Endothelial cell of umbilical vein (primary cell): ENCODE data around the gene XYLB. TPM values are rescaled to one million over a fixed set of nuclear protein-coding genes. Genes with fewer than 3 reads are reported as not detected.

ENCODE experiments used
- BruUV-seq: library from RNA; stranded (reverse); fragments of 400-500 nt; replicated peaks from 2 replicates; lab custom pipeline; 2021; lab: Mats Ljungman, UMichigan
- CTCF ChIA-PET: fragments of 300-600, 350-600 bp; sonication (Branson Sonifier 250); formaldehyde crosslinking; loops from one replicate; lab custom pipeline; 2021; ENCODE audit warnings: antibody characterized with exemption, inconsistent platforms; lab: Charles Lee
- POLR2A ChIA-PET: fragments of 300-600, 350-600 bp; sonication (Branson Sonifier 250); formaldehyde crosslinking; loops from one replicate; lab custom pipeline; 2021; ENCODE audit warnings: antibody characterized with exemption, inconsistent platforms; lab: Charles Lee
- DNase-seq: peaks from one replicate; pipeline ENCODE4 v3.0.0-alpha.2; 2011; ENCODE audit warnings: low read depth, low spot score
- FAIRE-seq: peaks from 2 replicates; lab custom pipeline; 2011; peaks lifted over from hg19 to GRCh38; lab: Jason Lieb, UNC
- H2AFZ ChIP-seq: 2 replicates; pipeline ENCODE4 v1.6.0; 2012; ENCODE audit warnings: low read depth, low read length, control low read depth, inconsistent platforms
- H3K27ac ChIP-seq: 2 replicates; pipeline ENCODE4 v1.5.1; 2011; ENCODE audit warnings: low read depth, mild to moderate bottlenecking, control low read depth, low read length, moderate library complexity; ENCODE audit not compliant: insufficient read depth
- H3K27me3 ChIP-seq, 2 experiments: 2 replicates each; pipeline versions ENCODE4 v1.6.0 to v1.6.1; 2011; ENCODE audit warnings: low read length in 2 of 2, mixed read lengths in 1 of 2; ENCODE audit not compliant: control insufficient read depth in 2 of 2, insufficient read depth in 2 of 2
- H3K36me3 ChIP-seq, 2 experiments: 2 replicates in 1 of 2; 3 replicates in 1 of 2; pipeline ENCODE4 v1.5.1; 2011; ENCODE audit warnings: low read length in 2 of 2, mild to moderate bottlenecking in 1 of 2, moderate library complexity in 1 of 2; ENCODE audit not compliant: control insufficient read depth in 2 of 2, insufficient read depth in 2 of 2; ENCODE audit errors: extremely low read depth in 1 of 2
- H3K4me1 ChIP-seq: 3 replicates; pipeline ENCODE4 v1.5.1; 2011; ENCODE audit warnings: mild to moderate bottlenecking, low read length; ENCODE audit not compliant: control insufficient read depth, insufficient read depth; ENCODE audit errors: extremely low read depth
- H3K4me2 ChIP-seq: 2 replicates; pipeline ENCODE4 v1.6.1; 2011; ENCODE audit warnings: low read length, control low read depth, mixed read lengths; ENCODE audit not compliant: insufficient read depth
- H3K4me3 ChIP-seq, 3 experiments: fragments of 200-600 bp in 1 of 3; sonication (generic), shearing (Covaris generic) in 1 of 3; replicated peaks in 1 of 3; 2 replicates each; pipeline ENCODE4 v1.5.1; 2011 to 2016; ENCODE audit warnings: control low read depth in 3 of 3, low read length in 3 of 3, mild to moderate bottlenecking in 2 of 3, inconsistent platforms in 1 of 3, low read depth in 1 of 3, moderate library complexity in 1 of 3; ENCODE audit not compliant: insufficient read depth in 1 of 3
- H3K79me2 ChIP-seq: 2 replicates; pipeline ENCODE4 v1.6.0; 2012; ENCODE audit warnings: low read length, inconsistent platforms; ENCODE audit not compliant: control insufficient read depth, insufficient read depth
- H3K9ac ChIP-seq: replicated peaks from 2 replicates; pipeline ENCODE3; 2011; ENCODE audit warnings: low read length, control low read depth; ENCODE audit not compliant: insufficient read depth; ENCODE audit errors: extremely low read depth
- H3K9me1 ChIP-seq: replicated peaks from 3 replicates; pipeline ENCODE4 v1.6.0; 2011; ENCODE audit warnings: mild to moderate bottlenecking, low read length; ENCODE audit not compliant: control insufficient read depth, insufficient read depth; ENCODE audit errors: extremely low read depth
- H3K9me3 ChIP-seq: replicated peaks from 2 replicates; pipeline ENCODE4 v1.5.1; 2012; ENCODE audit warnings: low read length, inconsistent platforms; ENCODE audit not compliant: control insufficient read depth, insufficient read depth
- H4K20me1 ChIP-seq: replicated peaks from 2 replicates; pipeline ENCODE3; 2011; ENCODE audit warnings: mild to moderate bottlenecking, low read length; ENCODE audit not compliant: control insufficient read depth, insufficient read depth; ENCODE audit errors: extremely low read depth
- CTCF ChIP-seq, 2 donors: IDR thresholded peaks; 1 replicate in 1 of 2; 2 replicates in 1 of 2; pipeline ENCODE4 v1.5.1; 2011; ENCODE audit warnings: low read length in 2 of 2, mild to moderate bottlenecking in 2 of 2, moderate library complexity in 2 of 2, control low read depth in 1 of 2, inconsistent platforms in 1 of 2, low read depth in 1 of 2; ENCODE audit not compliant: insufficient read depth in 1 of 2; ENCODE audit errors: extremely low read depth in 1 of 2
- EZH2 ChIP-seq: IDR thresholded peaks from 2 replicates; pipeline ENCODE4 v1.6.1; 2012; ENCODE audit warnings: borderline replicate concordance, low read depth, mild to moderate bottlenecking, moderate library complexity, low read length, inconsistent platforms; ENCODE audit not compliant: severe bottlenecking
- FOS ChIP-seq: IDR thresholded peaks from 2 replicates; pipeline ENCODE4 v1.6.1; 2011; ENCODE audit warnings: mild to moderate bottlenecking, low read length, moderate library complexity, borderline replicate concordance; ENCODE audit not compliant: insufficient read depth
- GATA2 ChIP-seq: IDR thresholded peaks from 2 replicates; pipeline ENCODE4 v1.7.0; 2011; ENCODE audit warnings: low read depth, mild to moderate bottlenecking, moderate library complexity, mixed read lengths, low read length; ENCODE audit not compliant: insufficient read length, insufficient read depth
- JUN ChIP-seq: IDR thresholded peaks from 2 replicates; pipeline ENCODE4 v1.6.1; 2011; ENCODE audit warnings: borderline replicate concordance, low read depth; ENCODE audit not compliant: insufficient read length, insufficient read depth
- MAX ChIP-seq: IDR thresholded peaks from 2 replicates; pipeline ENCODE4 v1.6.1; 2011; ENCODE audit not compliant: insufficient read depth, insufficient read length
- MYC ChIP-seq: IDR thresholded peaks from one replicate; pipeline ENCODE4 v1.6.1; 2011; ENCODE audit warnings: mild to moderate bottlenecking, low read depth, low read length
- POLR2A ChIP-seq: IDR thresholded peaks from 2 replicates; pipeline ENCODE4 v1.6.1; 2012; ENCODE audit warnings: low read depth, mild to moderate bottlenecking, control low read depth, low read length
- POLR2AphosphoS5 ChIP-seq: IDR thresholded peaks from 2 replicates; pipeline ENCODE4 v1.6.1; 2012; ENCODE audit warnings: low read depth, mild to moderate bottlenecking, control low read depth, low read length, moderate library complexity; ENCODE audit not compliant: insufficient read depth
- dilution Hi-C: fragments of 300-500 bp; cut with MboI; formaldehyde crosslinking; loops from one replicate; pipeline ENCODE4 v1.15.0; 2019; ENCODE audit warnings: low sequenced_read_pairs; ENCODE audit not compliant: extremely low pct_ligation_motif_present
- intact Hi-C: fragments of 100-400 bp; cut with micrococcal nuclease; formaldehyde crosslinking; loops from one replicate; pipeline ENCODE4 v1.10.0; 2022
- polyA plus RNA-seq, 4 experiments: library from polyadenylated mRNA; depleted of rRNA in 3 of 4; stranded (reverse) in 3 of 4; unstranded in 1 of 4; fragments of >200 nt; gene quantifications; 2 replicates each; pipeline versions ENCODE4 v1.2.1 to v1.2.3, GENCODE V29; 2011 to 2012; ENCODE audit warnings: missing spikeins in 1 of 4
- total RNA-seq: library from RNA; stranded (reverse); gene quantifications from 2 replicates; pipeline ENCODE4 v1.2.3, GENCODE V29; 2021

Gene XYLB
- total and polyA plus RNA-seq, 2 donors (not counting 3 experiments of a cell fraction or from before 2014, with no cell fraction given): 3.7 to 4.3 TPM

GRCh38 chr3:38343797-38344594 is 2.6 kb upstream of the XYLB start:
- H3K9me3 ChIP-seq: no peaks in the 10 kb centered on the region
- H3K79me2 ChIP-seq: no peaks in the 10 kb centered on the region
- dilution Hi-C loops (no loop called here), intact Hi-C loops (loop anchor here (10.0 kb wide), 2 partner anchors 311 to 501 kb away; no protein-coding TSS in a partner anchor)
- FAIRE-seq (no peak), DNase-seq (no peak)
- no peak overlapping the region for H3K4me3 ChIP-seq
- no peak for TF ChIP-seq GATA2
- TF ChIP-seq MAX: no peak
- no peak for TF ChIP-seq FOS
- TF ChIP-seq POLR2AphosphoS5: no peak
- TF ChIP-seq MYC: no peak
- no peak for TF ChIP-seq EZH2
- no peak for TF ChIP-seq POLR2A
- TF ChIP-seq JUN: no peak
- TF ChIP-seq CTCF (IDR thresholded peaks at IDR 0.05; ENCODE audit: extremely low read depth in 1 of 2, insufficient read depth in 1 of 2, low read depth in 1 of 2, low read length in 2 of 2): no peak
- no peaks in the 10 kb centered on the region for H3K36me3 ChIP-seq
- no peak overlapping the region for H3K9ac ChIP-seq
- no peaks in the 10 kb centered on the region for H3K4me1 ChIP-seq
- no TSS peak for BruUV-seq
- H2AFZ ChIP-seq: no peak overlapping the region
- H3K27me3 ChIP-seq: peaks cover 4 to 9% of the 10 kb centered on the region in 2 experiments
- H3K27ac ChIP-seq: no peak overlapping the region
- H4K20me1 ChIP-seq: no peaks in the 10 kb centered on the region
- no peaks in the 10 kb centered on the region for H3K9me1 ChIP-seq
- POLR2A ChIA-PET: no interaction called here
- H3K4me2 ChIP-seq: no peak overlapping the region
- CTCF ChIA-PET: interaction anchor here (0.7 to 4.3 kb wide), 13 partner anchors 10 to 377 kb away, joined by 3 to 91 read pairs (median 3); no protein-coding TSS in a partner anchor
